B cell (primary cell): ENCODE measurements around the gene MVB12B. TPM values are rescaled to one million over a fixed set of nuclear protein-coding genes. Genes with fewer than 3 reads are reported as not detected.

Experiments
- ATAC-seq: fragments of 200-7000 bp; cut with Tn5 transposase; one replicate; pipeline ENCODE4 v1.10.0; 2021; ENCODE audit warnings: low read depth, mild to moderate bottlenecking, moderate number of reproducible peaks, moderate library complexity
- CTCF ChIA-PET: fragments of 350-600 bp; sonication (Branson Sonifier 250); formaldehyde crosslinking; loops from one replicate; lab custom pipeline; 2021; ENCODE audit warnings: antibody characterized with exemption, inconsistent platforms; lab: Charles Lee
- POLR2A ChIA-PET: fragments of 350-600 bp; sonication (Branson Sonifier 250); formaldehyde crosslinking; loops from one replicate; lab custom pipeline; 2021; ENCODE audit warnings: antibody characterized with exemption; lab: Charles Lee
- DNase-seq: peaks from one replicate; pipeline ENCODE4 v3.0.0; 2013
- H2AFZ ChIP-seq: 2 replicates; pipeline ENCODE4 v1.6.1; 2012; ENCODE audit warnings: mild to moderate bottlenecking, low read depth, low read length; ENCODE audit not compliant: insufficient read depth, poor library complexity, severe bottlenecking
- H3K27ac ChIP-seq, 2 donors: 1 replicate in 1 of 2; 2 replicates in 1 of 2; pipeline ENCODE4 v1.5.1; 2012 to 2013; ENCODE audit warnings: low read length in 2 of 2, mild to moderate bottlenecking in 2 of 2, moderate library complexity in 1 of 2
- H3K27me3 ChIP-seq, 4 experiments: fragments of 200-600 bp in 1 of 4; sonication (generic) in 1 of 4; replicated peaks in 1 of 4; 1 replicate in 2 of 4; 2 replicates in 2 of 4; pipeline versions ENCODE4 v1.6.1 to v1.7.0; 2013 to 2016; ENCODE audit warnings: low read length in 3 of 4, mild to moderate bottlenecking in 2 of 4, mixed read lengths in 1 of 4, moderate library complexity in 1 of 4; ENCODE audit not compliant: insufficient read depth in 4 of 4, control insufficient read depth in 3 of 4; ENCODE audit errors: control extremely low read depth in 1 of 4
- H3K36me3 ChIP-seq, 2 experiments: replicated peaks in 1 of 2; 1 replicate in 1 of 2; 2 replicates in 1 of 2; pipeline versions ENCODE4 v1.6.1 to v1.7.1; 2013; ENCODE audit warnings: low read length in 1 of 2; ENCODE audit not compliant: insufficient read depth in 2 of 2, control insufficient read depth in 1 of 2; ENCODE audit errors: control extremely low read depth in 1 of 2, extremely low read depth in 1 of 2
- H3K4me1 ChIP-seq, 2 donors: fragments of 200-600 bp in 1 of 2; sonication (generic) in 1 of 2; 1 replicate in 1 of 2; 2 replicates in 1 of 2; pipeline versions ENCODE4 v1.5.1 to v1.6.1; 2013 to 2017; ENCODE audit warnings: low read length in 2 of 2; ENCODE audit not compliant: control insufficient read depth in 2 of 2, insufficient read depth in 2 of 2
- H3K4me2 ChIP-seq: replicated peaks from 2 replicates; pipeline ENCODE3; 2012; ENCODE audit warnings: mild to moderate bottlenecking, low read depth, low read length; ENCODE audit not compliant: poor library complexity, severe bottlenecking
- H3K4me3 ChIP-seq, 5 experiments: fragments of 200-600 bp in 1 of 5; sonication (generic) in 1 of 5; 1 replicate in 3 of 5; 2 replicates in 2 of 5; pipeline versions ENCODE4 v1.5.1 to v1.7.0; 2011 to 2016; ENCODE audit warnings: low read length in 4 of 5, mild to moderate bottlenecking in 4 of 5, low read depth in 2 of 5, control low read depth in 1 of 5, moderate library complexity in 1 of 5; ENCODE audit not compliant: insufficient read depth in 1 of 5; ENCODE audit errors: control extremely low read depth in 1 of 5, extremely low read depth in 1 of 5
- H3K79me2 ChIP-seq: fragments of 200-600 bp; sonication (generic); one replicate; pipeline ENCODE4 v1.6.0; 2016; ENCODE audit warnings: low read length; ENCODE audit not compliant: control insufficient read depth, insufficient read depth
- H3K9ac ChIP-seq: fragments of 200-600 bp; sonication (generic); 2 replicates; pipeline ENCODE4 v1.6.1; 2017; ENCODE audit warnings: mild to moderate bottlenecking, low read length, moderate library complexity
- H3K9me3 ChIP-seq, 3 donors: one replicate each; pipeline versions ENCODE4 v1.6.1 to v1.7.1; 2013; ENCODE audit warnings: low read length in 2 of 3; ENCODE audit not compliant: control insufficient read depth in 2 of 3, insufficient read depth in 1 of 3; ENCODE audit errors: control extremely low read depth in 1 of 3
- H4K20me1 ChIP-seq: 2 replicates; pipeline ENCODE4 v1.6.0; 2012; ENCODE audit warnings: mild to moderate bottlenecking, low read length; ENCODE audit not compliant: insufficient read depth, control insufficient read depth, poor library complexity, severe bottlenecking
- H3K27ac Mint-ChIP-seq: one replicate; pipeline ENCODE4 v1.8.0; 2021; ENCODE audit warnings: mixed read lengths
- H3K27me3 Mint-ChIP-seq: one replicate; pipeline ENCODE4 v1.8.0; 2021; ENCODE audit warnings: mixed read lengths
- H3K4me1 Mint-ChIP-seq: one replicate; pipeline ENCODE4 v1.8.0; 2021; ENCODE audit warnings: mixed read lengths
- H3K4me3 Mint-ChIP-seq: one replicate; pipeline ENCODE4 v1.8.0; 2021; ENCODE audit warnings: mixed read lengths
- H3K9me3 Mint-ChIP-seq: one replicate; pipeline ENCODE4 v1.8.0; 2022; ENCODE audit warnings: mixed read lengths; ENCODE audit not compliant: insufficient read depth
- EZH2 ChIP-seq: IDR thresholded peaks from 2 replicates; pipeline ENCODE4 v1.6.1; 2012; ENCODE audit warnings: borderline replicate concordance, low read depth, mild to moderate bottlenecking, moderate library complexity, low read length; ENCODE audit not compliant: insufficient read depth, poor library complexity, severe bottlenecking
- WGBS: methylation state at CpG from one replicate; pipeline ENCODE4 v1.1.5; 2013; ENCODE audit warnings: missing lambda C conversion rate; ENCODE audit not compliant: insufficient coverage; 5-methylcytosine and 5-hydroxymethylcytosine counted together
- intact Hi-C: fragments of 100-400 bp; cut with micrococcal nuclease; formaldehyde crosslinking; loops from one replicate; pipeline ENCODE4 v1.10.0; 2022
- polyA plus RNA-seq: library from polyadenylated mRNA; depleted of rRNA; stranded (reverse); fragments of >200 nt; gene quantifications from 2 replicates; pipeline ENCODE4 v1.2.3, GENCODE V29; 2012
- total RNA-seq, 2 donors: library from RNA; stranded (reverse); fragments of 120-200 nt in 1 of 2; gene quantifications; 1 replicate in 1 of 2; 2 replicates in 1 of 2; pipeline versions ENCODE4 v1.2.3 to v1.2.4, GENCODE V29; 2013 to 2022
- TF ChIP-seq, protein P1 (sequence below): fragments of 200-600 bp; IDR thresholded peaks from one replicate; pipeline ENCODE4 v1.8.0; 2022; ENCODE audit warnings: antibody characterized with exemption, mild to moderate bottlenecking

MVB12B gene
- total and polyA plus RNA-seq, 2 donors (not counting 1 experiment from before 2014, with no cell fraction given): 1.2 to 9.8 TPM

DNA sequence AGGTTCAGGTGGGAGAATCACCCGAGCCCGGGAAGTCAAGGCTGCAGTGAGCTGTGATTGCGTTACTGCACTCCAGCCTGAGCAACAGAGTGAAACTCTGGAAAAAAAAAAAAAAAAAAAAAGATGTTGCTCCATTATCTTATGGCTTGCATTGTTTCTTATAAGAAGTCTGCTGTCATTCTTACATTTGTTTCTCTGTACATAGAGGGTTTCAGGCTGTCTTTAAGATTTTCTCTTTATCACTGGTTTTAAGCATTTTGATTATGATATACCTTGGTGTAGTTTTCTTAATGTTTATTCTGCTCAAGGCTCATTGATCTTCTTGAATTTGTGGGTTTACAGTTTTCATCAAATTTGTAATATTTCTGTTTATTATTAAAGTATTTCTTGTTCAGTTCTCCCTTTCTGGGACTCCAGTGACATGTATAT is 35.2 kb downstream of the MVB12B start:
- TF ChIP-seq, protein P1, sequence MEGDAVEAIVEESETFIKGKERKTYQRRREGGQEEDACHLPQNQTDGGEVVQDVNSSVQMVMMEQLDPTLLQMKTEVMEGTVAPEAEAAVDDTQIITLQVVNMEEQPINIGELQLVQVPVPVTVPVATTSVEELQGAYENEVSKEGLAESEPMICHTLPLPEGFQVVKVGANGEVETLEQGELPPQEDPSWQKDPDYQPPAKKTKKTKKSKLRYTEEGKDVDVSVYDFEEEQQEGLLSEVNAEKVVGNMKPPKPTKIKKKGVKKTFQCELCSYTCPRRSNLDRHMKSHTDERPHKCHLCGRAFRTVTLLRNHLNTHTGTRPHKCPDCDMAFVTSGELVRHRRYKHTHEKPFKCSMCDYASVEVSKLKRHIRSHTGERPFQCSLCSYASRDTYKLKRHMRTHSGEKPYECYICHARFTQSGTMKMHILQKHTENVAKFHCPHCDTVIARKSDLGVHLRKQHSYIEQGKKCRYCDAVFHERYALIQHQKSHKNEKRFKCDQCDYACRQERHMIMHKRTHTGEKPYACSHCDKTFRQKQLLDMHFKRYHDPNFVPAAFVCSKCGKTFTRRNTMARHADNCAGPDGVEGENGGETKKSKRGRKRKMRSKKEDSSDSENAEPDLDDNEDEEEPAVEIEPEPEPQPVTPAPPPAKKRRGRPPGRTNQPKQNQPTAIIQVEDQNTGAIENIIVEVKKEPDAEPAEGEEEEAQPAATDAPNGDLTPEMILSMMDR: no peak
- TF ChIP-seq EZH2: no peak
- ChIA-PET POLR2A (no interaction called here), CTCF (no interaction called here)
- no peaks in the 10 kb centered on the region for H3K27me3 Mint-ChIP-seq
- Histone ChIP-seq H3K4me2 (no peak overlapping the region), H3K27me3 (no peaks in the 10 kb centered on the region), H3K9ac (no peak overlapping the region), H3K9me3 (peaks cover 0 to 28% (median 17%) of the 10 kb centered on the region in 3 donors), H3K4me3 (no peak overlapping the region), H3K4me1 (no peaks in the 10 kb centered on the region), H3K79me2 (no peaks in the 10 kb centered on the region), H3K36me3 (no peaks in the 10 kb centered on the region), H4K20me1 (no peaks in the 10 kb centered on the region), H2AFZ (no peak overlapping the region), H3K27ac (no peak overlapping the region)
- 100% methylated on average over 2 of the region's 3 CpGs for WGBS
- intact Hi-C loops: no loop called here
- H3K4me1 Mint-ChIP-seq: no peaks in the 10 kb centered on the region
- DNase-seq (no peak), ATAC-seq (no peak)
- H3K9me3 Mint-ChIP-seq: peaks cover 16% of the 10 kb centered on the region
- H3K4me3 Mint-ChIP-seq: no peak overlapping the region
- no peak overlapping the region for H3K27ac Mint-ChIP-seq

DNA sequence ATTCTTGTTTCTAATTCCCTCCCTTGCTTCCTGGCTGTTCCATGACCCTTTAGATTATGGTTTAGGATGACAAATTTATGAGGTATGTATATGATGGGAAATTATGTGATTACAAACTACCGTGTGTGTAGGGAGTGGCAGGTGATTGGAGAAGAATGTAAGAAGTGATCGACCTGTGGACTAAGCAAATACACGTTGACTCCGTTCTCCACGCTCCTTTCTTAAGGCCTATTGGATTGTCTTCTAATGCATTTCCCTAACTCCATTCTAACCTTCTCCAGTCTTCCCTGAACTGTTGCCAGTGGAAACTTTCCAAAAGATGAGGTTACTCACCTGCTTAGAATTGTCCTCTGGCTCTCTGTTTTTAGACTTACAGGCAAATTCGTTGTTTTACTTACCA is 36.6 kb downstream of the MVB12B start:
- CTCF ChIA-PET: interaction anchor here (1.0 kb wide), 1 partner anchor 35 kb away, joined by 3 read pairs; no protein-coding TSS in a partner anchor
- no peaks in the 10 kb centered on the region for H3K27me3 Mint-ChIP-seq
- POLR2A ChIA-PET: no interaction called here

More for the DNA sequence above, 36.6 kb downstream of the MVB12B start:
- Histone ChIP-seq H3K9ac (no peak overlapping the region), H2AFZ (no peak overlapping the region), H3K4me2 (no peak overlapping the region), H3K27me3 (no peaks in the 10 kb centered on the region), H3K4me1 (no peaks in the 10 kb centered on the region), H3K4me3 (no peak overlapping the region), H3K79me2 (no peaks in the 10 kb centered on the region), H3K9me3 (peaks cover 0 to 28% (median 17%) of the 10 kb centered on the region in 3 donors), H3K36me3 (no peaks in the 10 kb centered on the region), H4K20me1 (no peaks in the 10 kb centered on the region), H3K27ac (no peak overlapping the region)
- Mint-ChIP-seq H3K4me1 (no peaks in the 10 kb centered on the region), H3K4me3 (no peak overlapping the region), H3K9me3 (peaks cover 16% of the 10 kb centered on the region), H3K27ac (no peak overlapping the region)
- DNase-seq (no peak), ATAC-seq (no peak)
- intact Hi-C loops: no loop called here
- TF ChIP-seq, protein P1: no peak
- no peak for TF ChIP-seq EZH2
- 100% methylated on average over 4 of the region's 6 CpGs for WGBS
